K562 (cell line): ENCODE results near the gene RALGPS1. TPM values are rescaled to one million over a fixed set of nuclear protein-coding genes. Genes with fewer than 3 reads are reported as not detected.
A peak's percentile ranks its signal among the peaks of the same experiment; 100 is the strongest.

Experiments used
- ATAC-seq: fragments of 200-7000 bp; cut with Tn5 transposase; 3 replicates; pipeline ENCODE4 v1.9.1; 2020; ENCODE audit warnings: moderate library complexity
- BruUV-seq: library from RNA; stranded (reverse); fragments of 400-500 nt; replicated peaks from 2 replicates; lab custom pipeline; 2021; lab: Mats Ljungman, UMichigan
- CTCF ChIA-PET: fragments of 300-600 bp; formaldehyde crosslinking; extraction: SDS; loops from one replicate; lab custom pipeline; 2021; ENCODE audit warnings: low intra/inter-chr PET ratio; lab: Yijun Ruan, JAX
- POLR2A ChIA-PET: fragments of 300-600, 350-650 bp; sonication (Branson Sonifier 250); formaldehyde crosslinking; extraction: SDS; loops from one replicate; lab custom pipeline; 2021; ENCODE audit warnings: antibody characterized with exemption, inconsistent platforms; lab: Yijun Ruan, JAX
- DNase-seq, 4 experiments: peaks; one replicate each; pipeline versions ENCODE4 v3.0.0 to v3.0.0-alpha.2; 2011 to 2018; ENCODE audit warnings: low spot score in 3 of 4, mixed read lengths in 3 of 4; ENCODE audit errors: extremely low read depth in 1 of 4
- FAIRE-seq: peaks from 2 replicates; lab custom pipeline; 2011; peaks lifted over from hg19 to GRCh38; lab: Jason Lieb, UNC
- H2AFZ ChIP-seq: 2 replicates; pipeline ENCODE4 v1.6.0; 2011; ENCODE audit warnings: low read depth, low read length, control low read depth, inconsistent platforms
- H3K27ac ChIP-seq: fragments of 200-600 bp; 3 replicates; pipeline ENCODE4 v1.8.0; 2011; ENCODE audit warnings: low read depth, mild to moderate bottlenecking, control low read depth, inconsistent platforms, low read length, moderate library complexity, mixed read lengths; ENCODE audit errors: extremely low read depth
- H3K27me3 ChIP-seq, 2 experiments: fragments of 300-600 bp in 1 of 2; 2 replicates in 1 of 2; 3 replicates in 1 of 2; pipeline versions ENCODE4 v1.6.0 to v1.8.0; 2011; ENCODE audit warnings: inconsistent platforms in 2 of 2, low read length in 2 of 2, mild to moderate bottlenecking in 1 of 2, mixed read lengths in 1 of 2, moderate library complexity in 1 of 2; ENCODE audit not compliant: control insufficient read depth in 2 of 2, insufficient read depth in 2 of 2
- H3K36me3 ChIP-seq: fragments of 300-600 bp; 3 replicates; pipeline ENCODE4 v1.8.0; 2011; ENCODE audit warnings: mild to moderate bottlenecking, low read length, inconsistent platforms; ENCODE audit not compliant: control insufficient read depth, insufficient read depth
- H3K4me1 ChIP-seq, 2 experiments: fragments of 200-600 bp in 1 of 2; replicated peaks in 1 of 2; 2 replicates in 1 of 2; 3 replicates in 1 of 2; pipeline versions ENCODE4 v1.5.1 to v1.8.0; 2011; ENCODE audit warnings: inconsistent platforms in 2 of 2, low read length in 2 of 2, mild to moderate bottlenecking in 1 of 2, mixed read lengths in 1 of 2, moderate library complexity in 1 of 2; ENCODE audit not compliant: control insufficient read depth in 2 of 2, insufficient read depth in 2 of 2
- H3K4me2 ChIP-seq: 2 replicates; pipeline ENCODE4 v1.6.1; 2011; ENCODE audit warnings: low read length, control low read depth, inconsistent platforms, mixed read lengths; ENCODE audit not compliant: insufficient read depth
- H3K4me3 ChIP-seq: fragments of 200-600 bp; sonication (generic), shearing (Covaris generic); 2 replicates; pipeline ENCODE4 v1.5.1; 2016; ENCODE audit warnings: control low read depth, inconsistent platforms
- H3K79me2 ChIP-seq: fragments of 200-600 bp; 3 replicates; pipeline ENCODE4 v1.8.0; 2011; ENCODE audit warnings: low read length, inconsistent platforms; ENCODE audit not compliant: control insufficient read depth, insufficient read depth
- H3K9ac ChIP-seq, 2 experiments: 2 replicates each; pipeline versions ENCODE4 v1.6.0 to v1.6.1; 2011; ENCODE audit warnings: low read depth in 2 of 2, low read length in 2 of 2, control low read depth in 1 of 2, inconsistent platforms in 1 of 2, mild to moderate bottlenecking in 1 of 2, mixed read lengths in 1 of 2; ENCODE audit not compliant: insufficient read depth in 1 of 2
- H3K9me1 ChIP-seq: one replicate; pipeline ENCODE4 v1.6.0; 2011; ENCODE audit warnings: inconsistent platforms, mild to moderate bottlenecking, low read length, moderate library complexity; ENCODE audit not compliant: control insufficient read depth, insufficient read depth
- H3K9me3 ChIP-seq: replicated peaks from 2 replicates; pipeline ENCODE4 v1.5.1; 2011; ENCODE audit warnings: low read depth, low read length, inconsistent platforms; ENCODE audit not compliant: control insufficient read depth, insufficient read depth
- H4K20me1 ChIP-seq: replicated peaks from 2 replicates; pipeline ENCODE4 v1.6.1; 2011; ENCODE audit warnings: low read length, inconsistent platforms, mixed read lengths; ENCODE audit not compliant: control insufficient read depth, insufficient read depth
- MBD2 ChIP-seq: sonication (generic); IDR thresholded peaks from 2 replicates; pipeline ENCODE4 v1.6.1; 2016; ENCODE audit warnings: low read depth, borderline replicate concordance
- MYC ChIP-seq, 2 experiments: fragments of 250-450 bp in 1 of 2; sonication (Bioruptor Pico) in 1 of 2; IDR thresholded peaks; 2 replicates each; pipeline versions ENCODE4 v1.5.1 to v1.6.1; 2012 to 2021; ENCODE audit warnings: low read depth in 2 of 2, borderline replicate concordance in 1 of 2, improper control_type of control experiment in 1 of 2, low read length in 1 of 2, mild to moderate bottlenecking in 1 of 2, moderate library complexity in 1 of 2
- THAP12 ChIP-seq: fragments of 250-450 bp; sonication (Bioruptor Pico); IDR thresholded peaks from 2 replicates; pipeline ENCODE4 v1.9.0; 2021; ENCODE audit warnings: mild to moderate bottlenecking, inconsistent platforms
- ZNF197 ChIP-seq: fragments of 200-800 bp; sonication (Bioruptor generic); IDR thresholded peaks from 2 replicates; pipeline ENCODE4 v1.6.1; 2016; ENCODE audit warnings: low read depth, missing genetic modification characterization, missing compliant biosample characterization
- ZNF57 ChIP-seq: fragments of 450-650 bp; formaldehyde crosslinking; IDR thresholded peaks from 2 replicates; pipeline ENCODE4 v1.4.0; 2020; ENCODE audit warnings: mild to moderate bottlenecking, moderate library complexity
- ZNF668 ChIP-seq: fragments of 250-450 bp; sonication (Bioruptor Pico); IDR thresholded peaks from 2 replicates; pipeline ENCODE4 v1.8.0; 2022; ENCODE audit warnings: mild to moderate bottlenecking, inconsistent platforms
- WGBS: fragments of 100-300 bp; shearing (Covaris generic); methylation state at CpG from one replicate; pipeline ENCODE4 v1.1.6; 2016; ENCODE audit warnings: low coverage, mixed read lengths; ENCODE audit not compliant: insufficient coverage; ENCODE audit errors: missing lambda C conversion rate; 5-methylcytosine and 5-hydroxymethylcytosine counted together
- in situ Hi-C: fragments of 300-500 bp; cut with MboI; formaldehyde crosslinking; loops from 4 replicates; pipeline ENCODE4 v1.15.0; 2018; ENCODE audit warnings: inconsistent platforms, mixed read lengths
- intact Hi-C: fragments of 100-400 bp; cut with micrococcal nuclease; formaldehyde crosslinking; loops from 2 replicates; pipeline ENCODE4 v1.14.2; 2022
- polyA plus RNA-seq, 8 experiments: library from polyadenylated mRNA; depleted of rRNA in 4 of 8; stranded (reverse) in 5 of 8; unstranded in 3 of 8; fragments of >200 nt; fragmentation: Nextera tagmentation in 2 of 8; fragmentation: Illumina TruSeq in 1 of 8; extraction: Ambion mirVana in 2 of 8; extraction: Trizol in 1 of 8; gene quantifications; 2 replicates each; pipeline versions ENCODE4 v1.2.1 to v1.2.3, GENCODE V29; 2011 to 2014; ENCODE audit warnings: inconsistent platforms in 1 of 8, missing spikeins in 1 of 8
- total RNA-seq, 7 experiments: library from RNA; depleted of rRNA in 6 of 7; stranded (reverse); fragments of >200 nt in 6 of 7; fragmentation: Illumina TruSeq in 2 of 7; extraction: Trizol in 2 of 7; gene quantifications; 2 replicates each; pipeline versions ENCODE4 v1.2.1 to v1.2.3, GENCODE V29; 2011 to 2021; ENCODE audit warnings: low replicate concordance in 1 of 7
- TF ChIP-seq, protein P1 (sequence below): sonication (generic); formaldehyde crosslinking; IDR thresholded peaks from 2 replicates; pipeline ENCODE4 v1.8.0; 2023; ENCODE audit warnings: mild to moderate bottlenecking, missing genetic modification reagents
- TF ChIP-seq, protein P2 (sequence below): sonication (generic); formaldehyde crosslinking; IDR thresholded peaks from 2 replicates; pipeline ENCODE4 v1.5.0; 2020; ENCODE audit warnings: missing genetic modification reagents

RALGPS1 gene
- total and polyA plus RNA-seq, 9 of the 15 experiments (the other 6 are each of a cell fraction or from before 2014, with no cell fraction given), result 0.04 to 2.6 (median 1.5) TPM

GRCh38 chr9:127021664-127022363 is 107.2 kb downstream of the RALGPS1 start:
- Histone ChIP-seq H3K9me3 (no peaks in the 10 kb centered on the region), H3K4me1 (0 out of 5 replicates have a peak, but pooled peaks cover 0 to 2% of the 10 kb centered on the region in 2 experiments), H3K9ac (no peak overlapping the region), H3K36me3 (no peaks in the 10 kb centered on the region), H3K4me2 (no peak overlapping the region), H3K4me3 (no peak overlapping the region), H2AFZ (no peak overlapping the region), H3K79me2 (no peaks in the 10 kb centered on the region), H4K20me1 (no peaks in the 10 kb centered on the region), H3K27me3 (peaks cover 6 to 11% of the 10 kb centered on the region in 2 experiments; a peak in 4 of 5 replicates), H3K27ac (no peak overlapping the region), H3K9me1 (no peaks in the 10 kb centered on the region)
- in situ Hi-C loops (no loop called here), intact Hi-C loops (no loop called here)
- ATAC-seq, result peak; percentile 77
- ChIA-PET CTCF (no interaction called here), POLR2A (interaction anchor here (0.6 to 1.3 kb wide), 5 partner anchors 8 to 151 kb away, joined by 3 read pairs; no protein-coding TSS in a partner anchor)
- no TSS peak for BruUV-seq
- no peak for FAIRE-seq
- DNase-seq, result peak in 2 of 4 experiments; percentile 18 to 21
- WGBS, result 5% methylated on average over 10 of the region's 10 CpGs
- TF ChIP-seq THAP12 (CRISPR knock-in tag) (no peak), ZNF197 (CRISPR knock-in tag) (no peak), MYC (IDR thresholded peaks at IDR 0.05; ENCODE audit: low read depth, low read length) (0 out of 2 replicates have a peak, but pooled peaks have one; percentile 26), MYC (CRISPR knock-in tag; IDR thresholded peaks at IDR 0.05; ENCODE audit: borderline replicate concordance, low read depth) (no peak), ZNF57 (CRISPR knock-in tag) (no peak), MBD2 (no peak), ZNF668 (no peak)
- TF ChIP-seq, protein P1, sequence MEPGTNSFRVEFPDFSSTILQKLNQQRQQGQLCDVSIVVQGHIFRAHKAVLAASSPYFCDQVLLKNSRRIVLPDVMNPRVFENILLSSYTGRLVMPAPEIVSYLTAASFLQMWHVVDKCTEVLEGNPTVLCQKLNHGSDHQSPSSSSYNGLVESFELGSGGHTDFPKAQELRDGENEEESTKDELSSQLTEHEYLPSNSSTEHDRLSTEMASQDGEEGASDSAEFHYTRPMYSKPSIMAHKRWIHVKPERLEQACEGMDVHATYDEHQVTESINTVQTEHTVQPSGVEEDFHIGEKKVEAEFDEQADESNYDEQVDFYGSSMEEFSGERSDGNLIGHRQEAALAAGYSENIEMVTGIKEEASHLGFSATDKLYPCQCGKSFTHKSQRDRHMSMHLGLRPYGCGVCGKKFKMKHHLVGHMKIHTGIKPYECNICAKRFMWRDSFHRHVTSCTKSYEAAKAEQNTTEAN (CRISPR knock-in tag), result no peak
- TF ChIP-seq, protein P2, sequence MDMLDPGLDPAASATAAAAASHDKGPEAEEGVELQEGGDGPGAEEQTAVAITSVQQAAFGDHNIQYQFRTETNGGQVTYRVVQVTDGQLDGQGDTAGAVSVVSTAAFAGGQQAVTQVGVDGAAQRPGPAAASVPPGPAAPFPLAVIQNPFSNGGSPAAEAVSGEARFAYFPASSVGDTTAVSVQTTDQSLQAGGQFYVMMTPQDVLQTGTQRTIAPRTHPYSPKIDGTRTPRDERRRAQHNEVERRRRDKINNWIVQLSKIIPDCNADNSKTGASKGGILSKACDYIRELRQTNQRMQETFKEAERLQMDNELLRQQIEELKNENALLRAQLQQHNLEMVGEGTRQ (CRISPR knock-in tag), result peak; percentile 83
